GM19468 (cell line): ENCODE measurements around the gene BCAS3.

Source experiments
- ATAC-seq: cut with Tn5 transposase; IDR thresholded peaks from one replicate; pipeline ENCODE4 v1.9.1; 2021; ENCODE audit warnings: mild to moderate bottlenecking, moderate library complexity, moderate number of reproducible peaks; ENCODE audit not compliant: unreplicated experiment; ENCODE audit errors: extremely low read depth

Gene BCAS3

GRCh38 chr17:61294777-61295176 is 617.1 kb downstream of the BCAS3 start:
- ATAC-seq, result no peak

DNA sequence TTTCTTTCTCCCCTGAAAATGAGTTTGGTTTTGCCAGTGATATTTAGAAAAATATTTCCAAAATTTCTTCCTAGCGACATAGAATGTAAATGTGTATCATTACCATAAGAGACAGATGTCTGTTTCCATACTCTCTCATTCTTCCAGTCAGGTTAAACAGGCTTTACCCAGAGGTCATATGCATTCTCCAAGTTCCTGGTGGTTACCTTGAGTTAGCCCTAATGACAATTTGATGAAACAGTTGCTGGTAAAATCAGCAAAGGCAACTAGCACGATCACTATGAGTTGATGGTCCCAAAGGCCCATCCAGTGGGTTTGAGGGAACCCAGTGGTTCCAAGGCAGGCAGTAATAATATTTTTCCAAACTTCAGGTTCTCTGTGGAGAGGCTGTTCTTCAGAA is 618.4 kb downstream of the BCAS3 start:
- no peak for ATAC-seq

GRCh38 chr17:61299517-61300513 is 622.2 kb downstream of the BCAS3 start:
- ATAC-seq, result no peak

DNA sequence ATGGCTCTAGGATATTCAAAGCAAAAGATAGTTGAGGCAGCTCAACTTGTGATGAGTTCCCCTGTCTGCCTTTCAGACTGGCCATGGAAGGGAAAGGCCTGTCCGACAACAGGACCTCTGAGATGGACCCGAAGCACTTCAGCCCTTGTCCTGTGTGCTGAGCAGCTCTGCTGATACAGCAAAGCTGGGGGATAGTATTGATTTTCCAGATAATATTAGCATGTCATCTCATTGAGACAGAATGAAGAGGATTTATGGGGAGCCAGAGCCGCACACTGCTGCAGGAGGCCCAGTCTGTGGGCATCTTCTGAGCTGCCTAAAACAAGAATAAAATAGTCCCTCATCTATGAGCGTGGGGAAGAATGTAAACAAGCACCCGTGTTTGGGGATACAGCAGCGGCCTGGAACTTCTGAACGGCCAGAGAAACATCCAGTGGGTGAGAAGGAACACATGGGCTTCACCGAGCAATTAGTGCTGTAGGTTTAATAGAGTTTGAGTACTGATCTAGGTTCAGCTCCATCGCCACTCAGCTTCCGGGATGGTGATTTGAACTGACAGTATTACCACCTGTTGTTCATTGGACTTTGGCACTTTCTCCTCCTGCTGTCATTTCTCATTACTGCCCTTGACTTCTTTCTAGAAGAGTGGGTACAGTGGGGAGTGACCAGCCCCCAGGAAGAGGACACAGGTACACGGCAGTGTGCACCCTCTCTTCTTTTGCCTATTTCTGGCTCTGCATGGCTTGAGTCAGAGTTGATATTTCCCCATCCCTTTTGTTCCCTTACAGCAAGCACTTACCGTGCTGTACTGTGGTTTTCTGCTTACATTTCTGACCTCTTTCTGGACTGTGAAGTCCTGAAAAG is 625.5 kb downstream of the BCAS3 start:
- no peak for ATAC-seq

DNA sequence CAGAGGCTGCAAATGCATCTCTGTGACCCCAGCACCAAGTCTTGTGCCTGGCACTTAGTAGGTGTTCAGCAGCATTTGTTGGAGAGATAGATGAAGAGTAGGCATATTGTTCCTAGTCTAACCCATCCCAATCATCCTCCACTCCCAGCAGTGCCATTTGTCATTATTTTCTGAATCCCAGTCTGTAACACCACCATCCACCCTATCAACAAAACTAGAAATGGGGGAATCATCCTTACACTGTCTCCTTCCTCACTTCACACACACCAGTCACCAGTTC is 626.1 kb downstream of the BCAS3 start:
- ATAC-seq, result no peak

GRCh38 chr17:61305024-61305423 is 627.4 kb downstream of the BCAS3 start:
- ATAC-seq, result no peak

DNA sequence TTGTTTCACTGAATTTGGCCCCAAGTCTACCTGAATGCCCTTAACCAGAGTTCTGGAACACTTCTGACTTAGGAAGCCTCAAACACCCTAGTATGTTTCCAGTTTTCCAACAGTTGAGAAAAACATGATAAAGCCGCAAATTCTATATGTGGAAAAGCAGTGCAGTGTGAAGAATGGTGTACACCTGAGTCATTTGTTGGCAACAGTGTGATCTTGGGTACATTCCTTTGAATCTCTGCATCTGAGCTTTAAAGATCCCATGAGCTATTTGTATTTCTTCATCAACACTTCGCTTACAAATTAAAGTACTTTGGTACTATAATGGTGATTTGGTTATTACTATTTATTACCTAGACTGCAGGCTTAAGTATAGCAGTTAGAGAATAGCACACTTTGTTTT is 628.4 kb downstream of the BCAS3 start:
- no peak for ATAC-seq

- ATAC-seq, result no peak
Measured at GRCh38 chr17:61307905-61308886, 630.5 kb downstream of the BCAS3 start.

DNA sequence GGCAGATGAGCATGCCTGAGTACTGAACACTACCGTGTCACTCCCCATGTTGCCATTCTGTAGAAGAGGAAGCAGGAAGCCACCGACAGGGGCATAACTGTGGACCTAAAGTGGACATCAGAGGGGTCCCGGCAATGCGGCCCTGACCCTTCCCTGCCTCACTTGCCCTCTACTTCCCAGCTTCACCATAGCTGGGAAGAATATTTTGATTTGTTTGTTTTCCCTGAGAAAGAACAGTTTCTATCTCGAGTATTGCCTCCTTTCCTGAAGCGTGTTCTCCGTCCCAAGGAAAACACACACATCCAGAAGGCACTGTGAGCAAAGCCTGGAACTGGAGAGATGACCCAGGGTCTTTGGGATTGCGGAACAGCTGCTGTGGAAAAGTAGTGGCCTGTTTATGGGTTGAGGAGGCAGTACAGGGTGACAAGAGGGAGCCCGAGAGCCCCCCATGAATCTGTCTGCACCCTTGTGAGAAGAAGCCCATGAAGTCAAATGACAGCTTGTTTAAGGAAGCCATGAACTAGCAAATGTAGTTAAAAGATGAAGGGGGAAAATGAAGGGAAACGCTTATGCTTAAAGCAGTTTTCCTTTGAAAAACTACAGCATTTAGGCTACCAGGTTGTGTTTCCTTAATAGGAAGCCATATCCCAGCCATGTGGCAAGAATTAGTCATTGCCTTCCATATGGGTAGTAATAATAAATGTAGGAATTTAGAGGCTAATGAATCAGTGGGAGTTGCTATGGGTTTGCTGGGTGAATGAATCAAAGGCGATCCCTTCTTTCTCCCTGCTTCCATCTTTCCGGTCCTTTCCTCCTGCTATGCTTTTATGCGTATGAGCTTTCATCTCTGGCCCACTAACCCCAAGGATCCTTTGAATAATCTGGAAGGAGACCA is 632.0 kb downstream of the BCAS3 start:
- no peak for ATAC-seq

DNA sequence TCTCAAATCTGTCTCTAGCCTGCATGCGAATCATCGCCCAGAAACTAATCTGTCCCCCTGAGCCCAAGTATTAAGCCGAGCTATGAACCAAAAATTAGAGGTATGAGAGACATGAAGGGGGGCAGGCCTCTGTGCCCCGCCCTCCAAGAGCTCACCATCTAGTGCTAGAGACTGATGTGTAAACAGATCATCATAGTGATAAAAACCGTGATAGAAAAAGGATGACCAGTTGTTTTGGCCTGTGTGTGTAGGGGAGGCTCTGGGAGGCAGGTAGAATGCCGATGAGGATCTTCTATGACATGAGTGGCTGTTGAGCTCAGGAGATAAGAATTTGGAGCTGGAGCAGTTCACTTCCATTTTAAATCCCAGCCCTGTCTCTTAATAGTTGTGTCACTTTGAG is 632.9 kb downstream of the BCAS3 start:
- ATAC-seq, result no peak

DNA sequence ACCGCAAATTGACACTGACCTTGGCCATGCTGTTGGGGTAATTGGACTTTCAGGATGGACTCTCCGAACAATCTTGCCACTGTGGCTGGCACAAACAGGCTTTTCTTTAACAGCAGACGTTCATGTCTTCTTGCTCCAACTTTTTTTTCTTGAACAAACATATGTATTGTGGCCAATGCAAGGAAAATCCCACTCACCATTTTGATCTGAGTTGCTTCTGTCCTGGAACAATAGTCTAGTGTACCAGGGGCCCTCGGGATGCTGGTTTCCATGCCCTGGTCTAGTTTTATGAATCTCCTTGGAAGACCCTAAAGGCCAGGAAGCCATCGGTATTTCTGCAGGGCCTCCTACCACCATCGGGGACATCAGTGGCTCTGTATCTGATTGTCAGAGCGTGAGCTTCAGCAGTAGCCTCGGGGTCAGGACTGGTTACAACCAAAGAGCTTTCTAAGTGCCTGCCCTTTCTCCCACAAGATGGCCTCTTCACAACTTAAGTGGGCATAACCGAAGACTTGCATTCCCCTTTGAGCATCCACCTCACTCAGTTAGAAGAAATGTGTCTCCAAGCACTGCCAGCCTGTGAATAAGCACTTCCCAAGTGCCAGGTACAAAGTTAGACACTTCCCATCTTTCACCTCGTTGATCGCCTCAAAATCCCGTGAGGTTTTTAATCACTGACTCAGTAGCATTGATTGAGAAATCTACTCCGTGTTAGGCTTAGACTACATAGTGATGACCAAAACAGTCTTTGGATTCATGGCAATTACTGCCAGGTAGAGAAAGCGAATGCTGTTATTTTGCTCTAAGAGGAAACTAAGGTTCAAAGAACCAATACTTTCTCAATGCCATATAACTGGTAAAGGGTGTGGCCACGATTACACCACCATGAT is 635.0 kb downstream of the BCAS3 start:
- no peak for ATAC-seq

GRCh38 chr17:61313461-61314326 is 636.0 kb downstream of the BCAS3 start:
- ATAC-seq, result no peak

GRCh38 chr17:61314368-61315078 is 636.9 kb downstream of the BCAS3 start:
- ATAC-seq, result no peak

- no peak for ATAC-seq
Measured at GRCh38 chr17:61316633-61317032, 639.0 kb downstream of the BCAS3 start.

DNA sequence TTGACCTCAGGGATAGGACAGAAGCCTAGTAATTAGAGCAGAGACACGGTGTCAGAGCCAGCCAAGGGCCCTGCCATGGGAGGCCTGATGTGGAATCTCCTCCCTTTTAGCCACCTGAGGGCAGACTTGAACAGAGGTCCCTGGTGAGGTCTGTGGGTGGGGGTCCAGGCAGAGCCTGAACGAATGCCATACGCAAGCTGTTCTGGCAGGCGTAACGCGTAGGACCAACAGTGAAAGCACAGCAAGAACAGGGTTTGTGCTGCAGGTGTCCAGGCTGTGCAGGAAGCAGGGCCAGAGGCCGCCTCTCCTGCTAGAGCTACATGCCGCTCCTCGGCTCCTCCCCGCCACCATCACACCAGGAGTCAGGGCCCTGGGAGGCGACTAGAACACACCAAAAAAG is 640.1 kb downstream of the BCAS3 start:
- ATAC-seq, result no peak

- ATAC-seq, result no peak
Measured at GRCh38 chr17:61318684-61319098, 641.0 kb downstream of the BCAS3 start.

- no peak for ATAC-seq
Measured at GRCh38 chr17:61321344-61321743, 643.7 kb downstream of the BCAS3 start.
